HG02759 (cell line): ENCODE measurements around the gene PARVB.

Experiments used
- ATAC-seq: cut with Tn5 transposase; IDR thresholded peaks from one replicate; pipeline ENCODE4 v1.9.1; 2021; ENCODE audit warnings: mild to moderate bottlenecking, moderate library complexity; ENCODE audit not compliant: unreplicated experiment

The PARVB gene

GRCh38 chr22:44025171-44026065 is 1.3 kb downstream of the PARVB start:
- ATAC-seq = peak; percentile 59

- ATAC-seq = no peak
These were observed 2.0 kb downstream of the PARVB start for GRCh38 chr22:44026066-44026629.

DNA sequence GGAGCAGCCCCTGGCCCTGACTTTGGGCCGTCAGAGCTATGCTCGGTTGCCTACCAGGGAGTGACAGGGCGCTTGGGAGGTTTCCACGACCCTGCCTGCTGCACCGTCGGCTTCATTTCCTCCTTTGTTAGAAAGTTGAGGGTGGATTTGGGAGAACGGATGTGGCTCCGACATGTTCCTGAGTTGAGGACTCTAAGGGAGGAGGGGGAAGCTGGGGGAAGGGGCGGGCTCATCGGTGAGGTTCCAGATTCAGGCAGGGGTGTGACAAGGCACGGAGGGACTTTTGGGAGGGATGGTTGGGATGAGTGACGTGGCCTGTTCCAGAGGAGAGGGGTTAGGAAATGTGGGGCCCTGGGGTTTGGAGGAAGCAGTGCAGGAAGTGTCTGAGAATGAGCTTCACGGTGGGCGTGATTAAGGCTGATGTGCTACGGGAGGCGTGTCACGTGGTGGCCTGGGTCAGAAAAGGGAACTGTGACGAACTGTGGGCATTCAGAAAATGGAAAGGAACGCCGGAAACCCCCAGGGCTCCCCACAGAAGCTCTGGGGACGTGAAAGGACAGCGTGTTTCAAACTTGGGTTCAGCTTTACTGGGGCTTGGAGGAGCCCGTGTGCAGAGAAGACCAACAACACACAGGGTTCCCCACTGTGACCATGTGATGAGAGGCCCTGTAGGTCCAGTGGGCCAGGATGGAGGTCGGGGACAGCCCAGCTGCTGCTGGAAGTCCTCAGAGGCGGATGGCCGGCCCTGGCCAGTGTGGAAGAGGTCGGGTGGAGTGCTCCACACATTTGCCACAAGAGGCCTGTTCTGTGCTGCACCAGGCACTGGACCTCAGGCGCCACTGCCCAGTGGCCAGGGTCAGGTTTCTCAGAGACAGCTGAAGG is 2.8 kb downstream of the PARVB start:
- ATAC-seq = peak; percentile 55

DNA sequence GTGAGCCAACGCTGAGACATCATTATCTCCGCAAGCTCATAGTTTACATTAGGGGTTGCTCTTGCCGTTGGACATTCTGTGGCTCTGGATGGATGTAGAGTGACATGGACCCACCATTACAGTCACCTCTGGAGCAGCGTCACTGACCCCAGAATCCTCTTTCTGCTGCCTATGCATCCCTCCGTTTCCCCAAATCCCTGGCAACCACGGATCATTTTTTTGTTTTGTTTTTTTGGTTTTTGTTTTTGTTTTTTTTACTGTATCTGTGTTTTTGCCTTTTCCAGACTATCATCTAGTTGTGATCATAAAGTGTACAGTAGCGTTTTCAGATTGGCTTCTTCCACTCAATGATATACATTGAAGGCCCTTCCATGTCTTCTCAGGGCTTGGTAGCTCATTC is 4.0 kb downstream of the PARVB start:
- ATAC-seq = no peak

DNA sequence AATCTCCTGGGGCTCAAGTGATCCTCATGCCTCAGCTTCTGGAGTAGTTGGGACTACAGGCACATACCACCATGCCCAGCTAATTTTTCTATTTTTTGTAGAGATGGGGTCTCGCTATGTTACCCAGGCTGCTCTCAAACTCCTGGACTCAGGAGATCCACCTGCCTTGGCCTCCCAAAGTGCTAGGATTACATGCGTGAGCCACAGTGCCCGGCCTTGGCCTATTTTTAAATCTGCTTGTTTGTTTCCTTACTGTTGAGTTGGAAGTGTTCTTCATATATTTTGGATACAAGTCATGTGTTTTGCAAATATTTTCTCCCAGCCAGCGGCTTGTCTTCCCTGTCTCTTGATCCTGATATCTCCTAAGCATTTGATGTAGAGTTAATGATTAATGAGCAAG is 5.0 kb downstream of the PARVB start:
- ATAC-seq = no peak

- no peak for ATAC-seq
These were observed 6.1 kb downstream of the PARVB start for GRCh38 chr22:44030051-44030701.

DNA sequence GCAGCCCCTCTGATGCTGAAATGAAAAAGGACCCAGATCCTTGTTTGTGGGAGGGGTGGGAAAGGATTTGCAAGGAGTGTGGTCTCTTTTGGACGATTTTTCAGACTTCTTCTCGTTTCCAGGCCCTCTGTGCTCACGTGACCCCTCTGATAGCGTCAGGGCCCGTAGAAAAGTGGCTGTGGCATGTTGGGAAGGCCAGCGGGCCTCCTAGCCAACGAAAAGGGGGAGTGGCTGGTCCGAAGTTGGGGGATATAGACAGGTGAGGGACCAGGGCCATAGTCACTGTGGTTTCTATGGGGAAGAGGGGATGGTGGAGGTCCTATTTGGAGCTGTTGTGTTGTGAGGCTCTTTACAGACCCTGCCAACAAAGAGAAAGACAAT is 6.6 kb downstream of the PARVB start:
- ATAC-seq = no peak

DNA sequence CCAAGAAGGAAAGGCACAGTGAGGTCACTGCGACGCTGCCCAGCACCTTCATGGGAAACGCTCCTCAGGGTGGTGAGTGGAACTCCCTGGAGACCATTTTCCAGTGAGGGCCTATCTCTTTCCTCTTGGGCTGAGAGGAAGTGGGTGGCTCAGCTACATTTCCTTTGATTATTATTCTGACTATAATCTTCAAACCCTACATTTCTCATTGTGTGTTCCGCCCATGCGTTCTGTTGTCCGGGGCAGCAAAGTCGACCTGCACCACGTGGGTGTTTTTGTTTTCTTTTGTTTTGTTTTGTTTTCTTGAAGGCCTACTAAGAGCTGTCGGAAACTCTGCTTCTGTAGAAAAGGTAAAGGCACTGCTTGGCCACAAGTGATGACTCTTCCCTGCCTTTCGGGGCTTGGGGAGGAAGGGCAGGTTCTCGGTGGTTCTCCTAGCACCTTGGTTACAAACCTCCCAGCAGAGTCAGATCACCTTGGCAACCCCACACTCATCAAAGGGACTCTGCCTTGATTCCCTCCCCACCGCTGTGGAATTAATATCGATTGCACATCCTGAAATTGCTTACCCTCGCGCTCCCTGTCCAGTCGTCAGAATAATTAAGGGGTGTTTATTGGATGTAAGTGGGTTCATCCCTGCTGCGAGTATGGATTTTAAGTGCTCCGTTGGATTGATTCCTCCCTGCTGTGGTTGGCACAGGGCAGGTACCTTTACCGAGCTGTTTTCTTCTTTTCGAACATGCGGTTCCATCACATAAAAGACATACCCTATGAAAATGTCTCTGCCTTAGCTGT is 7.3 kb downstream of the PARVB start:
- ATAC-seq = no peak

GRCh38 chr22:44032126-44032730 is 8.1 kb downstream of the PARVB start:
- ATAC-seq = no peak

GRCh38 chr22:44033287-44033686 is 9.2 kb downstream of the PARVB start:
- no peak for ATAC-seq

DNA sequence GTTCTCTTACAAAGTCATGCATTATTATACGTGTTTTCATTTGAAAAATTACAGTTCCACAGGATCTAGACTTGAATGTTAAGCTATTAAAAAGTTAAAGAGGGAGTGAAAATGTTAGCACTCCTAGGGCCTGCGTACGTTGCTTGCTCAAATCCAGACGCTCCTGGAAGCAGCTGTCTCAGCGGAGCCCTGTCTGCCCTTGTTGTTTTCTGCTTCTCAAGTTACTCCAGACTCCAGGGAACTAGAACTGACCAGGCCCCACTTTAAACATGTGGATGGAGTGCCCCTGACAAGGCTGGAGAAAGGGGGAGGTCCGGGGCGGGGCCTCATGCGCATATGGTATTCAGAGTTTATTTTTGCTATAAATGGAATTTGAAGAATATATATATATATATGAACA is 9.6 kb downstream of the PARVB start:
- no peak for ATAC-seq

- ATAC-seq = no peak
These were observed 13.6 kb downstream of the PARVB start for GRCh38 chr22:44037519-44038375.

GRCh38 chr22:44039566-44040171 is 15.6 kb downstream of the PARVB start:
- ATAC-seq = no peak

GRCh38 chr22:44042249-44043218 is 18.4 kb downstream of the PARVB start:
- ATAC-seq = peak; percentile 74

DNA sequence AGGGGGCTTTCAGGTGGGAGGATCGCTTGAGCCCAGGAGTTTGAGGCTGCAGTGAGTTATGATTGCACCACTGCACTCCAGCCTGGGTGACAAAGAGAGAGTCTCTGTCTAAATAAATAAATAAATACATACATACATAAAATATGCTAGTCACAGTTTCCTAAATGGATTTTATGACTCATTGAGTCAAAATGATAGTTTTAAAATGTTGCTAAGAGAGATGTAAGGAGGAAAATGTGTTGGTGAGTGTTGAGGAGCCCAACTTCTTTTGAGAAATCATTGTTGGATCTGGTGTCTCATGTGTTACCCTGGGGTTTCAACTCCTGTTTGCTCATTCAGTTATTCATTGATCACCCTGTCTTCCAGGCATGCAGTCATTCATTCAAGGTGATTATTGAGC is 21.0 kb downstream of the PARVB start:
- no peak for ATAC-seq

DNA sequence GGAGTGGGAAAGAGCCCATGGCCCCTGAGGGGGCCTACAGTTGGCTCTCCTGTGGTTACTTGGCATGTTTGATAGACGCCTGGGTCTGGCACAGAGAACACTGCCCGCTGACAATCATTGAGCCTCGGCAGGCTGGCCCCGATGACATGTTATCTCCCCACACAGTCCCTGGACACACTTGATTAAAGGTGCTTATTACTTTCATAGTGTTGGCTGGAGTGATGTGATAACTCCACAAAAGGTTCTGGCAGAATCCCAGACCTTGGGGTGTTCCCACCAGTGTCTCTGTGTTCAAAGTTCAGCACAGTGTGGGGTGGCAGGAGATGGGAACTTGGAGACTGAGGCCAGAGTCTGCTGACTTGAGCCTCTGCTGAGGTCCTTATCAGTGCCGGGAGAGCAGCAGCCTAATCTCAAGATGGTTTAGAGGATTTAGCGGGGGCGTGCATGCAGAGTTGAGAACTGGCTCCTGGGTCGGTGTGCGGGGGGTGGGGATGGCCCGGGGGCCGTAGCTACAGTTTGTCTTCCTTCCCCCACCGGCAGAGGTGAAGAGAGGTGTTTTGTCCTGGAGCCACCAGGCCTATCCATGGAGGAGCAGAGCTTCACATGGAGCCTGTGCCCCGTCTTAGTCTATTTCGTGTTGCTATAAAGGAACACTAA is 22.5 kb downstream of the PARVB start:
- ATAC-seq = no peak

GRCh38 chr22:44047891-44048301 is 23.8 kb downstream of the PARVB start:
- no peak for ATAC-seq
